Hematopoietic multipotent progenitor cell (in vitro differentiated cells): ENCODE results near the gene RIMBP3B. TPM values are rescaled to one million over a fixed set of nuclear protein-coding genes. Genes with fewer than 3 reads are reported as not detected.
"Not testable (repeated sequence)": the region's sequence is repeated elsewhere in the genome, so short reads cannot be mapped to it uniquely, and the experiment has no call there.

Experiments used
- DNase-seq, 3 donors: peaks; one replicate each; pipeline ENCODE4 v3.0.0-alpha.2; 2011 to 2015; ENCODE audit warnings: low read depth in 2 of 3, low spot score in 2 of 3
- small RNA-seq: library from RNA; depleted of rRNA; stranded (forward); fragments of <200 nt; gene quantifications from one replicate; pipeline ENCODE3, GENCODE V24; 2012
- total RNA-seq: library from RNA; depleted of rRNA; stranded (reverse); fragments of >200 nt; gene quantifications from one replicate; pipeline ENCODE4 v1.2.3, GENCODE V29; 2012

RIMBP3B gene
- total RNA-seq, 1 donor = 1.6 TPM

DNA sequence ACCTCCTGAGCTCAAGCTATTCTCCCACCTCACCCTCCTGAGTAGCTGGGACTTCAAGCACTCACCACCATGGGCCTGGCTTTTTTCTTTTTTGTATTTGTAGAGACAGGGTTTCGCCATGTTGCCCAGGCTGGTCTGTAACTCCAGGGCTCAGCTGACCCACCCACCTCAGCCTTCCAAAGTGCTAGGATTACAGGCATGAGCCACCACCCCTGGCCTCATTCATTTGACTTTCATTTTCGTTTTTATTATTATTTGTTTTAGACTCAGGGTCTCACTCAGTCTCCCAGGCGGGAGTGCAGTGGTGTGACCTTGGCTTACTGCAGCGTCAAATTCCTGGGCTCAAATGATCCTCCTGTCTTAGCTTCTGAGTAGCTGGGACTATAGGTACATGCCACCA lies 24.2 kb downstream of the RIMBP3B start:
- DNase-seq = not testable (repeated sequence)

DNA sequence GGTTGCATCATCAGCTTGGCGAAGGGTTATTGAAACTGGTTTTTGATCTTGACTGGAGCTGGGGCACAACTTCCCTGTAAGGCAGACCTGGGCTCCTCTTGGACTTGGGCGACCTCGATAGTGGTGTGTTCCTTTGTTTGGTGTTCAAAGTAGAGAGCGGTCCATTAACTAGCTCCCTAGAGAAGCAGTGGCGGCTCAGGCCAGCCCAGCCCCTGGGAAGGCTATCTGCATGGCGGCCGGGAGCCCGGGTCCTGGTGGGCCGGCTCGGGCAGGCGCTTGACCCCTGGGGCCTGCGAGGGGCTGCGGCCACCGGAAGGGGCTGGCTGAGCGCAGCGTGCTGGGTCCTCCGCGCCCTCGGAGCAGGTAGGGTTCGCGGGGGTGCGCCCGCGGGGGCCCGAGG lies 32.8 kb downstream of the RIMBP3B start:
- DNase-seq = not testable (repeated sequence)

DNA sequence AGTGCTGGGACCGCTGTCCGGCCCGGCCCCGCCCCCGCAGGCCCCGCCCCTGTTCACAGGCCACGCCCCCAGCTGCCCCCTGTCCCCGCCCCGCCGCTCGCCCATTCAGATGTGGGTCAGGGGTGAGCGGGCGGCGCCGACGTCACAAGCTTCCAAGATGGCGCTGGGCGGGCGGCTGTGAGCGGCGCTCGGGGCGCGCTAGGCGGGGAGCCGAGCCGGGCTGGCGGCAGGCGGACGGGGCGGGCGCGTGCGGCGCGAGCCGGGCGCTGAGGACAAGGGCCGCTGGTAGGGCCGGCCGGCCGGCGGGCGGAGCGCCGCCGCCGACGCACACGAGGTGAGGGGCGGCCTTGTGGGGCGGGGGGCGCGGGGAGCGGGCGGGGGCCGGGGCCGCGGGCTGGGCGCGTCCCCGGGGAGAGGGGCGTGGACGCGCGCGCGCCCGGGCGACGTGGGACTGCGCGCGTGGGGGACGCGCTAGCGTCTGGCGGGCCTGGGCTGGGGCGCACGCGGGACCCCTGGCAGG lies 33.7 kb downstream of the RIMBP3B start, which contains the start of gene HIC2:
Gene HIC2 (plus strand): TSS at position 145 of the 520 bp plus-strand sequence. CDS start 25,461 bp downstream, outside the sequence.
- not testable (repeated sequence) for DNase-seq

DNA sequence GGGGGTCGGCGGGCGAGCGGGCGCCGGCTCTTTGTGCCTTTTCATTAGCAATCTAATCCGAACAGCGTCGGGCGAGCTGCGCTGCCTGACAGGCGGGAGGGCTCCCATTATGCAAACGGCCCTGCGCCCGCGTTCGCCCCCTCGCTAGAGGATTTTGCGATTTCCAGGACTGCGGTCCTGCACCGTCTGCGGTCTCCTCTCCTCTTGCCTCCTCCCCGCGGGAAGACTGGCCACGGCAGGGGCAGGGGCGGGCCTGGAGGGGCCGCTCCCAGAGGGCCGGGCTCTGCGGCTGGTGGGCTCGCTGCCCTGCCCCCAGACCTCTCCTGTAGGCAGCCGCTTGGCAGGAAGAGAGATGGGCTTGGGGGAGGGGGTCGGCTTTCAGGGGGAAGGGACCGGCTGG lies 34.3 kb downstream of the RIMBP3B start:
- DNase-seq = not testable (repeated sequence)

DNA sequence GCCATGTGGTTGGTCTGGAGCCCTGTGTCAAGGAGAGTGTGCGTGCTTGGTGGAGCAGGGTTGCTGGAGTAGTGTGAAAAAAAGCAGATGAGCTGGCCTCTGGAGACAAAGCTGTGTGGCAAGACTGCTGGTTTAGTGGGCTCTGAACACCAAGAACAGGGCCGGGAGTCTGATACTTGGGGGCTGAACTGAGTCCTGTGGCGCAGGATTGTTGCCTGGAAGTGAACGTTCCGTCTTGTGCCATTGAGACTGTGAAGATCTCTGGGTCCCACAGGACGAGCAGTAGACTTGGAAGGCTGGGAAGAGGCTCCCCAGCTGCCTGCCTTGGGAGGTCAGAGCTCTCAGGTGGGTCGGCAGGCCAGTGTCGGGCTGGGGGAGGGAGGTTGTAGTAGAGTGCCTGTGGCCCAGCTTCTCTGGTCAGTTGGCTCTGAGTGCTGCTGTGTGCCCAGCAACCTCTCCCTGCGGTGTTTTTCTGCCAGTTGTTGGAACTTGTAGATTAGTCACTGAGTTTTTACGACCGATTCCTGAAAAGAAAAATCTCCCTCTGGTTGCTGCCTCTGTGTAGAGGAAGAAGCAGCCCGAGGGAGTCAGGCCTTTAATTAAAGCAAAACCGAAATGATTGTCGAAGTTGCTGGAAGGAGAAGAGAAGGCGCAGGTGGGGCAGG lies 35.6 kb downstream of the RIMBP3B start:
- DNase-seq = not testable (repeated sequence)

DNA sequence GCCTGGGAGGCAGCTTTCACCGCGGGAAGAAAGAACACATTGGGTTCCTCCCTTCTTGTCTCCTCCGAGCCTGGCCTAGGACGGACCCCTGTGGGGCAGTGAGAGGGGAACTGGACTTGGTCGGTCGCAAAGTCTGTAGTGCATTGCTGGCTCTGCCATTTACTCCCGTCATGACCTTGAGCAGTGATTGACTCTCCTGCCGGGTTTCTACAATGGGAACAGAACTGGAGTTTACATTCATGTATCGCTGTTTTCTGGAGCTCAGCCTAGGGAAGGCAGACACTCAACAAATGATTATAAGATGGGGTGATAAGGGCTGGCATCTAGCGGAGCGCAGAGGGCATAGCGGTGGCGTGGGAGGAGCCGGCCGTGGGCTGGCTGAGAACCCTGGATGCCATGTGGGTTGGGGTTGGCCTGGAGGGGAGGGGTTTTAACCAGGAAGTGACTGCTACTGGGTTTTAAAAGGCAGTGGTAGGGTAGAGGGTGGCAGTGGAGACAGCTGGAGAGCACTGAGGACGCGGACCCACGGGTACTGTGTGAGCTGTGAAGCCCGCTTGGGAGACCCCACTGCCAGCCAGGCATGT lies 36.7 kb downstream of the RIMBP3B start:
- DNase-seq = not testable (repeated sequence)

DNA sequence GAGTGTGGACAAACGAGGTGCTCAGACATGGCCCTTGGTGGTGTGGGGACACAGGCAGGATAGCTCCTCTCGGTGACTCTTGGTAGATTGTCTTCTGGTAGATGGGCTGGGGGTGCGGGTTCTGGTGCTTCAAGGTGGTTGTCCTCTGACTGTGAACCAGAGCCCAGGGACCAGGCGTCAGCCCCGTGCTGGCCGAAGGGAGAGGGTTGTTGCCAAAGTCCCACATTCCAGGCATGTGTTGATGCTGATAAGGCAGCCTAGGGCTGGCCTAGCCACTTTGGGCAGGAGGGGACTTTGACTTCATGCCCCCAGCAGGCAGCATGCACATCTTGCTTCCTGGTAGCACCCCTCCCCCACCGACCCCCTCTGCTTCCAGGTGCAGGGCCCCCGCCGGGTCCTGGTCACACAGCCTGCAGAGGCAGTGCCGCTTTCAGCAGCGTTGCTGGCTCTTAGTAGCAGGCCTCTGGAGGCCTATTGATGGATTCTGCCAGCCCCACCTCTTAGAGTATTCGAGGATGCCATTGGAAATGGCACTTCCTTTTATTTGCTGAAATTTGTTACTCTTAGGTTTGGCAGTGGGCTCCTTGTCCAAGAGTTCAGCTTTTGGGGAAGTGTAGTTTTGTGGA lies 40.6 kb downstream of the RIMBP3B start:
- not testable (repeated sequence) for DNase-seq

DNA sequence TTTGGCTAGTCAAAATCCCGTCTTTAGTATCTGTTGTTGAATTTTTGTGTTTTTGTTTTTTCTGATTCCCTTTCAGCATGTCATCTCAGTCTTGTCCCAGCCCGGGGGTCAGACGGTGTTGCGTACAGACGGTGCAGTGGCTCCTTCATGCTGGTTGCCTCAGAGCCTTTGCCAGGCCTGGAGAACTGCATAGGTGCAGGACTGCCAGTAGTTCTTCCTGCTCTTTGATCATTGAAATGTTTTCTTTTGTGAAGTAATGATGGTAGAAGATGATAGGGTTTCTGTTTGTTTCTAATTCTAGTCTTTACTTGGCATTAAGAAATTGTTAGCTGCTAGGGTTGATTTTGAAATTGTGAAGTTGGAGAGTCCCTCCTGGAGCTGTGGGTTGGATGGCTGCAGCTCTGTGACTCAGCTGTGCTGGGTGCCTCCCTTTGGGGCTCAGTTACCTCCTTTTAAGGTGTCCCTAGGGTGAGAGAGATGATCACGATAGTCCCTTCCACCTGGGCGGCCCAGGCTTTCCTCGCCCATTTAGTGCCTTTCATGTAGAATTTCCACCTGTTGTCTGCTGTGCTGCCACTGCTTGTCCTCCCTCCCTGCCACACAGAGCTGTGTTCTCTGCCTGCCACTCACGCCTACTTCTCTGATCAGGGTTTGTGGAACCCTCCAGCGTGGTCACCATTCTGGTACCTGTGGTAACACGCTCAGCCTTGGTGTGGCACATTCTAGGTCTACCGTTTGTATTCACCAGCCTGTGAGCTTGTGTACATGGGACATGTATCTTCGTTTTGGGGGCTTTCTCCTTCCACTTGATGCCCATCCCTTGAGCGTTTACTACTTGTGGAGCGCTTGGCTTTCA lies 51.1 kb downstream of the RIMBP3B start:
- DNase-seq = not testable (repeated sequence)

- DNase-seq = not testable (repeated sequence)
Measured at GRCh38 chr22:21435998-21436810, 52.7 kb downstream of the RIMBP3B start.

GRCh38 chr22:21438013-21438412 lies 54.5 kb downstream of the RIMBP3B start:
- DNase-seq = not testable (repeated sequence)

Small RNA genes within 50 kb of the gene (small RNA-seq; reads per million reads assigned to genes)
- not detected for gene RF00492
- gene RN7SKP63 = not detected

Other genes with a start within 250 kb of the RIMBP3B start
- 13.7 TPM for gene HIC2, start 33.6 kb downstream of the RIMBP3B start, total RNA-seq
- gene TMEM191C, start 83.6 kb downstream of the RIMBP3B start, total RNA-seq = 1.6 TPM
- 5.9 TPM for gene RIMBP3C, start 167.7 kb downstream of the RIMBP3B start, total RNA-seq
- 20.7 TPM for gene UBE2L3, start 184.0 kb downstream of the RIMBP3B start, total RNA-seq
- 53.3 TPM for gene YDJC, start 246.3 kb downstream of the RIMBP3B start, total RNA-seq
- gene CCDC116, start 249.0 kb downstream of the RIMBP3B start, total RNA-seq = 0.27 TPM